ENCODE measurements around the gene GSAP. TPM values are rescaled to one million over a fixed set of nuclear protein-coding genes. Genes with fewer than 3 reads are reported as not detected.
A peak's percentile ranks its signal among the peaks of the same experiment; 100 is the strongest.

Gene GSAP
- total and polyA plus RNA-seq, 2 of the 4 experiments (the other 2 are of a cell fraction) = 1.6 to 1.8 TPM

- peak; percentile 16 for DNase-seq
- in situ Hi-C loops (cut with MboI; ENCODE audit: low sequenced_read_pairs) (no loop called here), intact Hi-C loops (cut with micrococcal nuclease) (no loop called here), dilution Hi-C loops (cut with HindIII; ENCODE audit: low sequenced_read_pairs, unreplicated experiment) (no loop called here)
- Histone ChIP-seq H3K27ac (ENCODE audit: insufficient read depth, low read length) (no peak overlapping the region), H2BK5ac (ENCODE audit: low read depth, low read length, poor library complexity, severe bottlenecking) (no peak overlapping the region), H3K23ac (ENCODE audit: low read depth, low read length) (no peak overlapping the region), H3K4me3 (ENCODE audit: insufficient read depth, low read depth, low read length) (no peak overlapping the region), H3K9me3 (ENCODE audit: control insufficient read depth, insufficient read depth, low read length) (no peaks in the 10 kb centered on the region; the same call in 1 of the 2 replicates), H3K56ac (ENCODE audit: extremely low read depth, insufficient read depth, low read length) (no peak overlapping the region), H2AK5ac (ENCODE audit: low read depth, low read length) (no peak overlapping the region), H4K20me1 (ENCODE audit: insufficient read depth, low read length) (no peaks in the 10 kb centered on the region), H3K9ac (ENCODE audit: low read depth, low read length) (no peak overlapping the region), H2AFZ (replicated peaks; ENCODE audit: low read length, poor library complexity) (no peak overlapping the region), H2BK120ac (ENCODE audit: low read depth, low read length) (no peak overlapping the region), H3K4me1 (ENCODE audit: control insufficient read depth, insufficient read depth, low read length) (peaks cover 2% of the 10 kb centered on the region), H3K79me1 (ENCODE audit: low read depth in 1 of 2, low read length in 2 of 2) (no peaks in the 10 kb centered on the region), H2BK20ac (ENCODE audit: low read depth, low read length) (no peak overlapping the region), H3K36me3 (ENCODE audit: control insufficient read depth, insufficient read depth, low read length) (no peaks in the 10 kb centered on the region), H4K91ac (ENCODE audit: insufficient read depth, low read depth, low read length) (no peak overlapping the region), H2BK15ac (ENCODE audit: low read depth, low read length) (no peak overlapping the region), H3K4ac (ENCODE audit: low read depth, low read length) (no peak overlapping the region), H3K14ac (replicated peaks; ENCODE audit: low read depth, low read length) (no peak overlapping the region), H4K8ac (ENCODE audit: low read depth in 2 of 2, low read length in 2 of 2) (no peak overlapping the region), H3K4me2 (ENCODE audit: low read depth, low read length) (no peak overlapping the region), H3K18ac (ENCODE audit: low read depth, low read length) (no peak overlapping the region), H3K9me1 (ENCODE audit: insufficient read depth, low read length) (peaks cover 2% of the 10 kb centered on the region; the same call in 1 of the 2 replicates), H2AK9ac (replicated peaks; ENCODE audit: low read depth, low read length, poor library complexity) (no peak overlapping the region), H3K27me3 (ENCODE audit: control insufficient read depth, insufficient read depth, low read length) (no peaks in the 10 kb centered on the region), H4K5ac (ENCODE audit: low read depth, low read length) (no peak overlapping the region)
- no CpG with 5 or more reads among the region's 2 CpGs for WGBS, 2 experiments (ENCODE audit: extremely low coverage in 2 of 2, insufficient read length in 1 of 2)
- CTCF ChIA-PET = interaction anchor here (1.0 kb wide), 1 partner anchor 57 kb away, joined by 4 read pairs; no protein-coding TSS in a partner anchor
- TF ChIP-seq RCOR1 (IDR thresholded peaks at IDR 0.05; ENCODE audit: insufficient replicate concordance, low read length) = no peak
- TF ChIP-seq FOS (IDR thresholded peaks at IDR 0.05; ENCODE audit: low read depth, low read length) = no peak
- no peak for TF ChIP-seq MXI1 (IDR thresholded peaks at IDR 0.05; ENCODE audit: borderline replicate concordance, low read depth, low read length)
- TF ChIP-seq CEBPB (IDR thresholded peaks at IDR 0.05; ENCODE audit: low read depth, low read length) = no peak
- TF ChIP-seq RAD21 (IDR thresholded peaks at IDR 0.05; ENCODE audit: low read length) = no peak
- TF ChIP-seq MAFK (IDR thresholded peaks at IDR 0.05; ENCODE audit: low read depth, low read length) = no peak
- TF ChIP-seq MAZ (IDR thresholded peaks at IDR 0.05; ENCODE audit: borderline replicate concordance, low read depth, low read length) = no peak
- no peak for TF ChIP-seq BHLHE40 (IDR thresholded peaks at IDR 0.05; ENCODE audit: low read depth, low read length)
- TF ChIP-seq RFX5 (IDR thresholded peaks at IDR 0.05; ENCODE audit: low read depth, low read length) = no peak
- POLR2A ChIA-PET (ENCODE audit: unreplicated experiment) = no interaction called here
- ATAC-seq (ENCODE audit: low read depth) = no peak
- BruUV-seq (replicated peaks) = no TSS peak
Observed at GRCh38 chr7:77368974-77369373, 47.2 kb downstream of the GSAP start.

Measured in IMR-90 (cell line).